Activated CD8-positive, alpha-beta T cell treated with anti-CD3 and anti-CD28 coated beads for 36 hours (primary cell): Measurements from ENCODE around the gene FAM118A. TPM values are rescaled to one million over a fixed set of nuclear protein-coding genes. Genes with fewer than 3 reads are reported as not detected.

Source experiments
- ATAC-seq: fragments of 200-7000 bp; cut with Tn5 transposase; one replicate; pipeline ENCODE4 v1.10.0; 2021; ENCODE audit warnings: mild to moderate bottlenecking, moderate library complexity
- CTCF ChIA-PET: fragments of 350-600 bp; sonication (Branson Sonifier 250); formaldehyde crosslinking; loops from one replicate; lab custom pipeline; 2021; ENCODE audit warnings: antibody characterized with exemption; lab: Charles Lee
- POLR2A ChIA-PET: fragments of 350-600 bp; sonication (Branson Sonifier 250); formaldehyde crosslinking; loops from one replicate; lab custom pipeline; 2021; ENCODE audit warnings: antibody characterized with exemption; lab: Charles Lee
- DNase-seq: peaks from one replicate; pipeline ENCODE4 v3.0.0-alpha.2; 2020
- H3K27ac Mint-ChIP-seq: one replicate; pipeline ENCODE4 v1.8.0; 2021; ENCODE audit warnings: mild to moderate bottlenecking, mixed read lengths
- H3K27me3 Mint-ChIP-seq: one replicate; pipeline ENCODE4 v1.8.0; 2021; ENCODE audit warnings: mixed read lengths
- H3K36me3 Mint-ChIP-seq: one replicate; pipeline ENCODE4 v1.8.0; 2021; ENCODE audit warnings: low read depth, mixed read lengths
- H3K4me1 Mint-ChIP-seq: one replicate; pipeline ENCODE4 v1.8.0; 2021; ENCODE audit warnings: low read depth, mixed read lengths
- H3K4me3 Mint-ChIP-seq: one replicate; pipeline ENCODE4 v1.8.0; 2021; ENCODE audit warnings: mild to moderate bottlenecking, moderate library complexity, mixed read lengths
- H3K9me3 Mint-ChIP-seq: one replicate; pipeline ENCODE4 v1.8.0; 2021; ENCODE audit warnings: mixed read lengths
- CTCF ChIP-seq: fragments of 200-600 bp; IDR thresholded peaks from one replicate; pipeline ENCODE4 v1.8.0; 2022; ENCODE audit warnings: antibody characterized with exemption, mild to moderate bottlenecking
- intact Hi-C: fragments of 100-400 bp; cut with micrococcal nuclease; formaldehyde crosslinking; loops from one replicate; pipeline ENCODE4 v1.10.0; 2022
- total RNA-seq, 2 experiments: library from RNA; stranded (reverse); gene quantifications; one replicate each; pipeline ENCODE4 v1.2.3, GENCODE V29; 2021

FAM118A gene
- total RNA-seq, 2 experiments from 2014 or later, result 30.6 to 32.4 TPM

DNA sequence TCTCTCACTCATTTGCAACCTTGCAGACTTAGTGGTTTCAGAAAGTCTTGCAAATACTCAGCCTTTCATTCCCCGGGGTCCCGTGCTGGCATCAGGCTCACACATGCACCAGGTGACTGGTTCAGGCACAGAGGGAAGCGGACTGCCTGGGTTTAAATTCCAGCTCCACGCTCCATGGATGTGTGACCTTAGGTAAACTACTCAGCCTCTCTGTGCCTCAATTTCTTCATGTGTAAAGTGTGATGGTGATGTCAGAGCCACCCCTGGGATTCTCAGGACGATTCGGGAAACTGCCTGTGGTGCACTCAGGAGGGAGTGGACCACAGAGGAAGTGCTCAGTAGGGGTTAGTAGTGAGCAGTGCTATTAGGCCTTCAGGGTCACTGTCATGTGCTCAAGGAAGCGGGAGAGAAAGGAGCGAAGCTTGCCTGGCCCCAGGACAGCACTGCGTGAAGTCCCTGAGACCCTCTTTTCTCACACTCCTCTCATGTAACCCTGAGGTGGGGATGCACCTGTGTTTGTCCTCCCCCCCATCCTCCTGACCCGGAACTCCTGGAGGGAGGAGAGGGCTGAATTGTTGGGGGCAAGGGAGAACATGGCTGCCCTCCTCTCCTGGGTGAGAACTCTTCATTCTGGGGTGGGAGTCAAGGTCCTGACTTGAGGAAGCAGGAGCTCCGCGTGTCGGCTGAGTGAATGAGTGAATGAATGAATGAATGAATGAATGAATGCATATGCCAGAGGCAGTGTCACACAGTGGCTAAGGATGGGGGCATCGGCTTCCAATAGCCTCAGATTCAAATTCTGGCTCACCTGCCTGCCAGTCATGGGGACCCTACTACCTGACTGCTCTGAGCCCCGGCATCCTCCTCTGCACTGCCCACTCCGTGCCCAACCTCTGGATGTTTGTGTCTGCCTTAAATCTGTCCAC, 39.4 kb upstream of the FAM118A start:
- CTCF ChIA-PET, result interaction anchor here (0.6 to 2.4 kb wide), 4 partner anchors 13 to 163 kb away, joined by 3 to 5 read pairs (median 3); partner anchors contain the start of gene FAM118A
- ATAC-seq (no peak), DNase-seq (no peak)
- Mint-ChIP-seq H3K27me3 (peaks cover 12% of the 10 kb centered on the region), H3K36me3 (no peaks in the 10 kb centered on the region), H3K27ac (no peak overlapping the region), H3K9me3 (no peaks in the 10 kb centered on the region), H3K4me3 (no peak overlapping the region), H3K4me1 (peaks cover 6% of the 10 kb centered on the region)
- POLR2A ChIA-PET, result no interaction called here
- no peak for TF ChIP-seq CTCF
- intact Hi-C loops, result loop anchor here (10.0 kb wide), 1 partner anchor 284 kb away; no protein-coding TSS in a partner anchor

DNA sequence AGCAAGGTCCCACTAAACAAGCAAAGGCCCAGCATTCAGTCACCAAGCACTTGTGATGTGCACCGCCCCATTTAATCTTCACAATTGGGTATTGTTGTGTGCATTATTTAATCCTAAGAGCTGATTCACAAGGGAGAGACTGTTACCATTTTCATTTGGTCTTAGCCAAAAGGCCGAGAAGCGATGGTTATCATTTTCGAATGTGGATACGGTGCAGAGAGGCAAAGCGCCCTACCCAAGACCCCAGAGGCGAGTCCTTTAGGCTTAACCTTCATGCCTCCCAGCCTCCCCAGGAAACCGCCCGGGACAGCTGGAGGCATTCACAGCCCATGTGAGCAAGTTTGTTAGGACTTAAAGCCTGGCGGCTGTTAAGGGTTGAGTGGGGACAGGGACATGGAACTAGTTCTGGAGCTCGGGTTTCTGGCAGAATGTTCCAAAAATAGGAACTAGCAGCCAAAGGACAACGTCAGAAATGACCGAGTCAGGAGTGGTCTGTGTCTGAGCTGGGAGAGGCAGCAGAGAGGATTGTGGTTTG, 38.0 kb upstream of the FAM118A start:
- H3K27ac Mint-ChIP-seq, result no peak overlapping the region

GRCh38 chr22:45272498-45272897, 37.2 kb upstream of the FAM118A start:
- no peak overlapping the region for H3K27ac Mint-ChIP-seq

More for the DNA sequence above, 38.0 kb upstream of the FAM118A start:
- Mint-ChIP-seq H3K36me3 (no peaks in the 10 kb centered on the region), H3K4me3 (no peak overlapping the region), H3K4me1 (peaks cover 6% of the 10 kb centered on the region), H3K27me3 (peaks cover 10% of the 10 kb centered on the region), H3K9me3 (no peaks in the 10 kb centered on the region)
- no peak for TF ChIP-seq CTCF
- ATAC-seq (no peak), DNase-seq (no peak)
- intact Hi-C loops, result loop anchor here (10.0 kb wide), 1 partner anchor 283 kb away; no protein-coding TSS in a partner anchor
- ChIA-PET POLR2A (interaction anchor here (0.5 kb wide), 1 partner anchor 30 kb away, joined by 3 read pairs; no protein-coding TSS in a partner anchor), CTCF (interaction anchor here (0.8 kb wide), 1 partner anchor 12 kb away, joined by 3 read pairs; no protein-coding TSS in a partner anchor)

GRCh38 chr22:45273452-45274075, 36.2 kb upstream of the FAM118A start:
- DNase-seq, result no peak
- CTCF ChIA-PET, result interaction anchor here (1.3 to 1.5 kb wide), 3 partner anchors 67 to 281 kb away, joined by 3 to 4 read pairs (median 3); no protein-coding TSS in a partner anchor
- H3K4me3 Mint-ChIP-seq, result no peak overlapping the region
- H3K27me3 Mint-ChIP-seq, result peaks cover 7% of the 10 kb centered on the region
- peaks cover 5% of the 10 kb centered on the region for H3K4me1 Mint-ChIP-seq
- H3K27ac Mint-ChIP-seq, result no peak overlapping the region
- intact Hi-C loops, result loop anchor here (10.0 kb wide), 1 partner anchor 281 kb away; no protein-coding TSS in a partner anchor
- no peak for TF ChIP-seq CTCF
- H3K36me3 Mint-ChIP-seq, result no peaks in the 10 kb centered on the region
- POLR2A ChIA-PET, result no interaction called here
- H3K9me3 Mint-ChIP-seq, result no peaks in the 10 kb centered on the region
- ATAC-seq, result no peak

More at GRCh38 chr22:45272498-45272897, 37.2 kb upstream of the FAM118A start:
- ChIA-PET POLR2A (no interaction called here), CTCF (interaction anchor here (1.3 kb wide), 2 partner anchors 68 to 282 kb away, joined by 3 to 4 read pairs; no protein-coding TSS in a partner anchor)
- Mint-ChIP-seq H3K4me1 (peaks cover 6% of the 10 kb centered on the region), H3K36me3 (no peaks in the 10 kb centered on the region), H3K9me3 (no peaks in the 10 kb centered on the region), H3K4me3 (no peak overlapping the region), H3K27me3 (peaks cover 7% of the 10 kb centered on the region)
- DNase-seq, result no peak
- intact Hi-C loops, result loop anchor here (10.0 kb wide), 1 partner anchor 282 kb away; no protein-coding TSS in a partner anchor
- no peak for TF ChIP-seq CTCF
- no peak for ATAC-seq
